K562 treated with DMSO at 1 percent for 24 hours (cell line): ENCODE data around the gene ANO4. TPM values are rescaled to one million over a fixed set of nuclear protein-coding genes. Genes with fewer than 3 reads are reported as not detected.

Experiments
- total RNA-seq: library from RNA; unstranded; fragments of 300-600 nt; gene quantifications from 2 replicates; pipeline ENCODE4 v1.2.3, GENCODE V29; 2022; ENCODE audit warnings: low read depth; ENCODE audit not compliant: insufficient read depth

Gene ANO4
- total RNA-seq, result not detected in 2 replicates

DNA sequence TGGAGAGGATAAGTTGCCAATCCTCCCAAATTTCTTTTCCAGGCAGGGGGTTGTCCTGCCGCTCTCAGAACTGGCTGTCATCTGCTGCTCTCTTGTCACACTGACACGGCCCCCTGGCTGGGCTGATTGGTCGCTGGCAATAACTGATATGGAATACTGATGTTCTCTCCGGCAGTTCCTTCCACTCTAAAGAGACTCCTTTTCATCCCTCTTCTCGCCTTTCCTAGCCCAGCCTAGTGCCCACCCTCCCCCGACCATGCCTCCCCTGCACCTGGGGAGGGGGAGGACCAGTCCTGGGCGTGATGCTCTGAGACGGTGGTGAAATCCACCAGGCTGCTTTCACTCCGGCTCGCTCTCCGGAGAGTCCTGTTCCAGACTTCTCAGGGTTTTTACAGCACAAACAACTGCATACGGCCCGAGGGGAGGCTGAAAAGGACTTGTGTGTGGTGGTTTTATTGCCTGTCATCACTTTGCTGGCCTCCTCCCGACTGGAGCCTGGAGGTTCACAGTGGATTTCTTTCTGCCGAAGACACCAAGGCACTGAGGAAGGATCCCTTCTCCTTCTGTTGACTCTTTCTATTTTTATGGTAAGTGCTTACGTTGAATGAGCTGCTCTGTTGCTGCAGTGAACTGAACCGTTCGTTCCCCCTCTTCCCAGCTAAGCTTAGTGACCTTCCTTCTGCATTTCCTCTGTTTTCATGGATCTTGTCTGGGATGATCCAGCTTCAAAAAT is at the start of gene ANO4:
TSS of gene ANO4 (plus strand) at position 336 of the 733 bp plus-strand sequence. CDS start 107,010 bp downstream, outside the sequence.

Other genes with a start within 250 kb of the ANO4 start
- gene GAS2L3, start 221.1 kb upstream of the ANO4 start, total RNA-seq, result 4.0 and 8.4 TPM in 2 replicates